ENCODE results near the gene NTHL1. TPM values are rescaled to one million over a fixed set of nuclear protein-coding genes. Genes with fewer than 3 reads are reported as not detected.

Gene NTHL1
- total RNA-seq, 4 donors from 2014 or later = 18.8 to 58.4 (median 27.6) TPM

DNA sequence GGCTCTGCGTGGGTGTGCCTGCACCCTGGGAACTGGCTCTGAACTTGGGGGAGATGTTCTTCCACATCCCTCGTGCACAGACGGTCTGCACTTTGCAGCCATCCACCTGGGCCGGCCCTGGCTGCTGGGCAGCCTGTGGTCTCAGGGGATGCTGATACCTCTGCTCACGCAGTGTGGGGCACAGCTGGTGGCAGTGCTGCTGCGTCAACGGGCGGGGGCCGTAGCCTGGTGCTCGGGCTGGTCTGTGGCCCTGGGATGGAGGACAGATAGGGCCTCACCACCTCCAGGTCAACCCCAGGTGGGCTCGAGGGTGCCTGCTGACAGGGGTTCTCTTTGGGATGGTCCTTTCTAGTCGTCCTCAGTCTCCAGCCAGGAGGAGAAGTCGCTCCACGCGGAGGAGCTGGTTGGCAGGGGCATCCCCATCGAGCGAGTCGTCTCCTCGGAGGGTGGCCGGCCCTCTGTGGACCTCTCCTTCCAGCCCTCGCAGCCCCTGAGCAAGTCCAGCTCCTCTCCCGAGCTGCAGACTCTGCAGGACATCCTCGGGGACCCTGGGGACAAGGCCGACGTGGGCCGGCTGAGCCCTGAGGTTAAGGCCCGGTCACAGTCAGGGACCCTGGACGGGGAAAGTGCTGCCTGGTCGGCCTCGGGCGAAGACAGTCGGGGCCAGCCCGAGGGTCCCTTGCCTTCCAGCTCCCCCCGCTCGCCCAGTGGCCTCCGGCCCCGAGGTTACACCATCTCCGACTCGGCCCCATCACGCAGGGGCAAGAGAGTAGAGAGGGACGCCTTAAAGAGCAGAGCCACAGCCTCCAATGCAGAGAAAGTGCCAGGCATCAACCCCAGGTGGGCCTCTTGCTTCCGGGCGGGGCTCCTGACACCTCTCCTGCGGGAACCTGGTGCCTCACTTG lies 36.5 kb upstream of the NTHL1 start:
- Histone ChIP-seq H3K9me3 (no peaks in the 10 kb centered on the region), H3K4me3 (no peak overlapping the region), H3K27ac (no peak overlapping the region), H3K36me3 (no peaks in the 10 kb centered on the region), H3K4me1 (no peaks in the 10 kb centered on the region), H3K27me3 (no peaks in the 10 kb centered on the region)
- DNase-seq = no peak
- intact Hi-C loops (cut with DNase I; ENCODE audit: low total_unique reads) = no loop called here
- TF ChIP-seq POLR2A (IDR thresholded peaks at IDR 0.05) = no peak
- TF ChIP-seq, protein P1, sequence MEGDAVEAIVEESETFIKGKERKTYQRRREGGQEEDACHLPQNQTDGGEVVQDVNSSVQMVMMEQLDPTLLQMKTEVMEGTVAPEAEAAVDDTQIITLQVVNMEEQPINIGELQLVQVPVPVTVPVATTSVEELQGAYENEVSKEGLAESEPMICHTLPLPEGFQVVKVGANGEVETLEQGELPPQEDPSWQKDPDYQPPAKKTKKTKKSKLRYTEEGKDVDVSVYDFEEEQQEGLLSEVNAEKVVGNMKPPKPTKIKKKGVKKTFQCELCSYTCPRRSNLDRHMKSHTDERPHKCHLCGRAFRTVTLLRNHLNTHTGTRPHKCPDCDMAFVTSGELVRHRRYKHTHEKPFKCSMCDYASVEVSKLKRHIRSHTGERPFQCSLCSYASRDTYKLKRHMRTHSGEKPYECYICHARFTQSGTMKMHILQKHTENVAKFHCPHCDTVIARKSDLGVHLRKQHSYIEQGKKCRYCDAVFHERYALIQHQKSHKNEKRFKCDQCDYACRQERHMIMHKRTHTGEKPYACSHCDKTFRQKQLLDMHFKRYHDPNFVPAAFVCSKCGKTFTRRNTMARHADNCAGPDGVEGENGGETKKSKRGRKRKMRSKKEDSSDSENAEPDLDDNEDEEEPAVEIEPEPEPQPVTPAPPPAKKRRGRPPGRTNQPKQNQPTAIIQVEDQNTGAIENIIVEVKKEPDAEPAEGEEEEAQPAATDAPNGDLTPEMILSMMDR (IDR thresholded peaks at IDR 0.05) = no peak

DNA sequence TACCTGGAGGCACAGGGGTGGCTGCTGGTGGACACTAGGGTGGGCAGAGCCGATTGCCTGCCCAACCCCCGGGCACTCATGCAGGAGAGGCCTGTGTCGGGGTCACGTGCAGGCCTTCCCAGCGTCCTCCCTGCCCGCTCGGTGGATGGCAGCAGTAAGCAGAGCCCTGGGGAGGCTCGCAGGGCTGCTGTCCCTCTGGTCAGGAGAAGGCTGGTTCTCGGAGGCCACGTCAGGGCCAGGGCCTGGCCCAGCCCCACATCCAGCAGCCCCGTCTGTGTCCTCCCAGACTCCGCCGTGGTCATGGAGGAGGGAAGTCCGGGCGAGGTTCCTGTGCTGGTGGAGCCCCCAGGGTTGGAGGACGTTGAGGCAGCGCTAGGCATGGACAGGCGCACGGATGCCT lies 35.8 kb upstream of the NTHL1 start:
- Histone ChIP-seq H3K4me3 (no peak overlapping the region), H3K9me3 (no peaks in the 10 kb centered on the region), H3K36me3 (no peaks in the 10 kb centered on the region), H3K27ac (peak overlapping the region in 1 of 2 donors; percentile 32), H3K27me3 (no peaks in the 10 kb centered on the region), H3K4me1 (no peaks in the 10 kb centered on the region)
- no peak for DNase-seq
- intact Hi-C loops (cut with DNase I; ENCODE audit: low total_unique reads) = no loop called here
- no peak for TF ChIP-seq POLR2A (IDR thresholded peaks at IDR 0.05)
- TF ChIP-seq, protein P1 (IDR thresholded peaks at IDR 0.05) = no peak

DNA sequence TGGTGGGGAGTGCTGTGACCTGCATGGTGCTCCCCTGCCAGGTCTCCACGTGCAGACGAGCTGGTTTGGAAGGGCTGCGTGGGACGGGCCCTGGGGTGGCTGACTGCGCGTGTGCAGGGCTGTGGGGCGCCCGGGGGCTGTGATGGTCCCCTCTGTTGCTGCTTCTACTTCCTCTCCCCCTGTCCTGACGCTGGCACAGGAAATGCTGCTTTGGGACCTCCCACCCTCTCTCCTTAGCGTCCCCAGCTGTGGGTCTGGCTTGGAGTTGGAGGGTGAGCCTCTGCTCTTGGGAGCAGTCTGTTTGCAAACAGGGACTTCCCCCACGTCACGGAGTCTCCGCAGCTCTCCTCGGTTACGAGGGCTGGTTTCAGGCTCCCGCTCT lies 35.3 kb upstream of the NTHL1 start:
- no peak for TF ChIP-seq POLR2A (IDR thresholded peaks at IDR 0.05)
- TF ChIP-seq, protein P1 (IDR thresholded peaks at IDR 0.05) = no peak
- H3K9me3 ChIP-seq = no peaks in the 10 kb centered on the region
- no peaks in the 10 kb centered on the region for H3K27me3 ChIP-seq
- DNase-seq = no peak
- no peaks in the 10 kb centered on the region for H3K4me1 ChIP-seq
- H3K27ac ChIP-seq = peak overlapping the region in 1 of 2 donors; percentile 60
- H3K36me3 ChIP-seq = no peaks in the 10 kb centered on the region
- no peak overlapping the region for H3K4me3 ChIP-seq
- intact Hi-C loops (cut with DNase I; ENCODE audit: low total_unique reads) = no loop called here

DNA sequence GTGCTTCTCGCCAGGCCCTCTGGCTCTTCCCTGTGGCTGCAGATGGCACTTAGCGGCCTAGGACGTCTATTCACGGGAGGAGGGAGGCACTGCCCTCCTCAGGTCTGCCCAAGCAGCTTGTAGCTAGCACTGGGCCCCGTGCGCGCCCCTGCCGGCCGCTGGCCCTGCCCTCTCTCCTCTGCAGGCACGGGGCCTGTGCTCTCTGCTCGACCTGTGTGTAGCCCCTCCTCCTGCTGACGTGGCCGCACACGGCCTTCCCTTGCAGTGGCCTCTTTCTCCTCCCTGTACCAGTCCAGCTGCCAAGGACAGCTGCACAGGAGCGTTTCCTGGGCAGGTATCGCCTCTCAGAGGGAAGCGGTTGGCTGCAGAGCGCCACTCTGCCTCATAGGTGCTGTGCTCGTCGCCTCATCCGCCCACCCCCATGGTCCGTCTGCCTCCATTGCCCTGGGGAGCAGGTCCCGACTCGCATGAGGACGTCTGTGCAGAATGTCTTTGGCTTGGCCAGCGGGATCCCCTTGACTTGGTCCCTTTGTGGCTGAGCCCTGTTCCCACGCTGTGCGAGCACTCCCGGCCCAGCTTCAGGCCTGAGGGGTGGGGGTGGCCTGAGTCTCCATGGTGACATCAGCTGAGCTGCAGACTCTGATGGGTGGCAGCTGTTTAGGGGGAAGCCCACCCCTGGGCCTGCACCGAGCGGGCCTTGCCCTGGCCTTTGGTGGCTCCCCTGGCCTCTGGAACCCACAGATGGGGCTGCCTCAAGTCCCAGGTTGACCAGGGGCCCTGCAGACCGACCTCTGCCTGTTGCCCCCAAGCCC lies 34.7 kb upstream of the NTHL1 start:
- intact Hi-C loops (cut with DNase I; ENCODE audit: low total_unique reads) = no loop called here
- peak; percentile 53 to 70 for DNase-seq
- H3K4me3 ChIP-seq = no peak overlapping the region
- peak overlapping the region; percentile 48 to 60 for H3K27ac ChIP-seq
- no peaks in the 10 kb centered on the region for H3K4me1 ChIP-seq
- H3K9me3 ChIP-seq = no peaks in the 10 kb centered on the region
- no peaks in the 10 kb centered on the region for H3K36me3 ChIP-seq
- TF ChIP-seq, protein P1 (IDR thresholded peaks at IDR 0.05) = no peak
- TF ChIP-seq POLR2A (IDR thresholded peaks at IDR 0.05) = peak in 1 of 2 donors; percentile 28
- no peaks in the 10 kb centered on the region for H3K27me3 ChIP-seq
